Ovary (tissue), 3 donors: ENCODE measurements around the gene SLC11A2.

ENCODE experiments used
- CTCF ChIP-seq, 3 donors: fragments of 450-650 bp in 2 of 3; fragments of 200-600 bp in 1 of 3; IDR thresholded peaks; one replicate each; pipeline versions ENCODE4 v1.5.1 to v1.8.0; 2016 to 2022; ENCODE audit warnings: antibody characterized with exemption in 3 of 3, mild to moderate bottlenecking in 1 of 3
- POLR2A ChIP-seq: fragments of 450-650 bp; IDR thresholded peaks from one replicate; pipeline ENCODE4 v1.6.1; 2017; ENCODE audit warnings: antibody characterized with exemption, mild to moderate bottlenecking, moderate library complexity
- donor health status: DM: no; HTN: no; CAD: no.

GRCh38 chr12:51067229-51067628, 41.0 kb upstream of the SLC11A2 start:
- no peak for TF ChIP-seq CTCF (IDR thresholded peaks at IDR 0.05)
- no peak for TF ChIP-seq POLR2A
